HG03565 (cell line): Measurements from ENCODE around the gene OR6J1.
"Not testable (repeated sequence)": the region's sequence is repeated elsewhere in the genome, so short reads cannot be mapped to it uniquely, and the experiment has no call there.

Experiments
- ATAC-seq: cut with Tn5 transposase; IDR thresholded peaks from one replicate; pipeline ENCODE4 v1.9.1; 2021; ENCODE audit warnings: mild to moderate bottlenecking, moderate library complexity; ENCODE audit not compliant: unreplicated experiment

Gene OR6J1

DNA sequence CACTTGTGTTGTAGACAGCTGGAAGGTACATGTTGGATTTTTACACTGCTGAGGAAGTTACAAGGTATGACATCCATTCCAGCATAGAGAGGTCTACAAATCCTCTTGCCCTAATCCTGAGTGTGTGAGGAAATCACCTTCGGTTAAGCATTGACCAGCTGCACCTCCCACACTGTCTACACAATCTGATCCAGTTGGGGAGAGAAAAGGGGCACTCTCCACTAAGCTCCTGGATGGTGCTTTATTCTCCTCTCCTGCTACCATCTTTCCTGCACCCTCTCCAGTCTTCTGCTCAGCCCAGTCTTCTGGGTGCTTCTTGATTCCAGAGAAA lies at the start of gene OR6J1:
Gene OR6J1 (minus strand): TSS at position 48 of the 331 bp plus-strand sequence. CDS start 9,541 bp downstream, outside the sequence.
- ATAC-seq: no peak

DNA sequence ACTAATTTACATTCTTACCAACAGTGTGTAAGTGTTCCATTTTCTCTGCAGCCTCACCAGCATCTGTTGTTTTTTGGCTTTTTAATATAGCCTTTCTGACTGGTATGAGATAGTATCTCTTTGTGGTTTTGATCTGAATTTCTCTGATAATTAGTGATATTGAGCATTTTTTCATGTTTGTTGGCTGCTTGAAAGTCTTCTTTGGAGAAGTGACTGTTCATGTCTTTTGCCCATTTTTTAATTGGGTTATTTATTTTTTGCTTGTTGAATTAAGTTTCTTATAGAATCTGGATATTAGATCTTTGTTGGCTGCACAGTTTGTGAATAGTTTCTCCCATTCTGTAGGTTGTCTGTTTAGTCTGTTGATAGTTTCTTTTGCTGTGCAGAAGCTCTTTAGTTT lies 48.0 kb upstream of the OR6J1 start:
- ATAC-seq: no peak

- ATAC-seq: no peak
These were observed 47.0 kb upstream of the OR6J1 start for GRCh38 chr14:22691171-22691570.

GRCh38 chr14:22689199-22689598 lies 45.0 kb upstream of the OR6J1 start:
- no peak for ATAC-seq

DNA sequence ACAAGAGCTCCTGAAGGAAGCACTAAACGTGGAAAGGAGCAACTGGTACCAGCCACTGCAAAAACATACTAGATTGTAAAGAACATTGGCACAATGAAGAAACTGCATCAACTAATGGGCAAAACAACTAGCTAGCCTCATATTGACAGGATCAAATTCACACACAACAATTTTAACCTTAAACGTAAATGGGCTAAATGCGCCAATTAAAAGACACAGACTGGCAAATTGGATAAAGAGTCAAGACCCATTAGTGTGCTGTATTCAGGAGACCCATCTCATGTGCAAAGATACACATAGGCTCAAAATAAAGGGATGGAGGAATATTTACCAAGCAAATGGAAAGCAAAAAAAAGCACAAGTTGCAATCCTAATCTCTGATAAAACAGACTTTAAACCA lies 43.8 kb upstream of the OR6J1 start:
- ATAC-seq: not testable (repeated sequence)

- ATAC-seq: not testable (repeated sequence)
These were observed 42.0 kb upstream of the OR6J1 start for GRCh38 chr14:22686176-22686611.

- no peak for ATAC-seq
These were observed 41.3 kb upstream of the OR6J1 start for GRCh38 chr14:22685467-22685866.

GRCh38 chr14:22683428-22683827 lies 39.3 kb upstream of the OR6J1 start:
- not testable (repeated sequence) for ATAC-seq

DNA sequence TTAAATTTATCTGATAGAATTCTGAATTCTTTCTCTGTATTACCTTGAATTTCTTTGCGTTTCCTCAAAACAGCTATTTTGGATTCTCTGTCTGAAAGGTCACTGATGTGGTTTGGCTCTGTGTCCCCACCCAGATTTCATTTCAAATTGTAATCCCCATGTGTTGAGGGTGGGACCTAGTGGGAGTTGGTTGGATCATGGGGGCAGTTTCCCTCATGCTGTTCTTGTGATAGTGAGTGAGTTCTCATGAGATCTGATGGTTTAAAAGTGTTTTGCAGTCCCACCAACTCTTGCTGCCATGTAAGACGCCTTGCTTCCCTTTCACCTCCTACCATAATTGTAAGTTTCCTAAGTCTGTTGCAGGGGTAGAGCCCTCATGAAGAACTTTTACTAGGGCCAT lies 34.1 kb upstream of the OR6J1 start:
- no peak for ATAC-seq

DNA sequence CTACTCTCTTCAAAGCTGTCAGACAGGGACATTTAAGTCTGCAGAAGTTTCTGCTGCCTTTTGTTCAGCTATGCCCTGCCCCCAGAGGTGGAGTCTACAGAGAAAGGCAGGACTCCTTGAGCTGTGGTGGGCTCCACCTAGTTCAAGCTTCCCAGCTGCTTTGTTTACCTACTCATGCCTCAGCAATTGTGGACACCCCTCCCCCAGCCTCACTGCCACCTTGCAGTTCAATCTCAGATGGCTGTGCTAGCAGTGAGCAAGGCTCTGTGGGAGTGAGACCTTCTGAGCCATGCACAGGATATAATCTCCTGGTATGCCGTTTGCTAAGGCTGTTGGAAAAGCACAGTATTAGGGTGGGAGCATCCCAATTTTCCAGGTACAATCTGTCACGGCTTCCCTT lies 33.4 kb upstream of the OR6J1 start:
- ATAC-seq: not testable (repeated sequence)

DNA sequence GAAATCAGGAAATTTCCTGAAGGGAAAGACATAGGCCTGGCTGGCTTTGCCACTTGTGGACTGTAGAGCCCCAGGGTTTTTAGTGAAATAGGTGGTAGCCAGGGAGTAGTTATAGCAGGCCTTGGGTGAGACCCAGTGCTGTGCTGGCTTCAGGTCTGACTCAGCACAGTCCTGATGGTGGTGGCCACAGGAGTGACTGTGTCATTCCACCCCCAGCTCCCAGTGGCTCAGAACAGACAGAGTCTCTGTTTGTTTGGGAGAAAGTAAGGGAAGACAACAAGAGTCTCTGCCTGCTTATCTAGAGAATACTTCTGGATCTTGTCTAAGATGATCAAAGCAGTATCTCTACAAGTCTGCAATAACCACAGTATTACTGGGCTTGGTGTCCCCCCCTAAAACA lies 27.5 kb upstream of the OR6J1 start:
- ATAC-seq: no peak

GRCh38 chr14:22668863-22669262 lies 24.7 kb upstream of the OR6J1 start:
- ATAC-seq: no peak

GRCh38 chr14:22668417-22668816 lies 24.3 kb upstream of the OR6J1 start:
- no peak for ATAC-seq

GRCh38 chr14:22667881-22668280 lies 23.7 kb upstream of the OR6J1 start:
- ATAC-seq: no peak

- no peak for ATAC-seq
These were observed 22.2 kb upstream of the OR6J1 start for GRCh38 chr14:22666203-22666893.

DNA sequence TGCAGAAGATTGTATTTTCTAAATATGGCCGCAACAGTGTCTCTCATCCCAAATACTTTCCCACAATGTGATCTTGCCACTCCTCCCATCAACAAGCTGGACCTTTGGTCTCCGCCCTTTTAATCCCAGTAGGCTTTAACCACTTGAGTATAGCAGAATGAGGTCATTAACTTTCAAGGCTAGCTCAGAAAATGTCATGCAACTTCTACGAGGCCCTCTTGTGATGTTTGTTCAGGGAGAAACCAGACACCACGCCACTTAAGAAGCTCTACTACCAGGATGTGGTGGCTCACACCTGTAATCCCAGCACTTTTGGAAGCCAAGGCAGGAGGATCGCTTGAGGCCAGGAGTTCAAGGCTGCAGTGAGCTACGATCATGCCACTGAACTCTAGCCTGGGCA lies 20.1 kb upstream of the OR6J1 start:
- ATAC-seq: no peak

DNA sequence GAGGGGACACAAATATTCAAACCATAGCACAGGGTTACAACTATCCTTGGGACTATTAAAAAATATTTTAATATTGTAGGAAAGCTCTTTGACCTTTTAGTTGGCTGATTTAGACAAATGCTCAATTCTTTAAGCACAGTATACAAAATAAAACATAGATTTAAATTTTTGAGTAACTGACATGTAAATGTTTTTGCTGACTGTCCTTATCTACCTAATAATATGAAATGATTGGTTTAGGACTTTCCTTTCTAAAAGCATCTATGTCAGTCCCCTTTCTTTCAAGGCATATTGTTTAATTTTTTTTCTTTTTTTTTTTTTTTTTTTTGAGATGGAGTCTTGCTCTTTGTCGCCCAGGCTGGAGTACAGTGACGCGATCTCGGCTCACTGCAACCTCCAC lies 16.5 kb upstream of the OR6J1 start:
- ATAC-seq: no peak

DNA sequence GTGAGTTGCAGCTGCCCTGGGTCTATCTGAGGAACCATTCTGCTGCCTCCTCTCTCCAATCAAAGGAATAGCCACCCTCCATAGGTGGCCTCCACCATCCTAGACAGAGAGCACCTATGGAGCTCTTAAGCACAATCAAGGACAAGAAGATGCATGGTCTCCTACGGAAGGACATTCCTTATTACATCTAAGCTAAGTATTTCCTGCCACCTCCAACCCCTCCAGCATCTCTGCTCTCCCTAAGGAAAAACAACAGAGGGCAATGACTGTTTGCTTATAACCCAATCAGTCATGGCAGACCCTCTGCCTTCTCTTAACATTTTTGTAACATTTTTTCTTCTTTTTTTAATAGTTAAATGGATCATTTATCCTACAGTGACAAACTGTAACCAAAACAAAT lies 14.8 kb upstream of the OR6J1 start:
- no peak for ATAC-seq

DNA sequence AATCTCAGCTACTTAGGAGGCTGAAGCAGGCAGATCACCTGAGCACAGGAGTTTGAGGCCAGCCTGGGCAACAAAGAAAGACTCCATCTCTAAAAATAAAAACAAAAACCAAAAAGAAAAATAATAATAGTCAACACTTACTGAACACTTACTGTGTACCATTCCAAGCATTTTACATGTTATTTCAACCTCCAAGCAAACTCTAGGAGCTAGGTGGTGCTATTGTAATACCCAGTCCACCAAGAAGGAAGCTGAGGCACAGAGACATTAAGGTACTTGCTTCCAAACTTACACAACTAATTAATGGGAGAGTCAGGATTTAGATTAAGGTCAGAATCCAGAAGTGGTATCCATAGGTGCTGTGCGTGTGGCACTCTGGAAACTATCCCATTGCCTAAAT lies 13.7 kb upstream of the OR6J1 start:
- ATAC-seq: no peak

GRCh38 chr14:22656945-22657731 lies 13.0 kb upstream of the OR6J1 start:
- ATAC-seq: no peak

DNA sequence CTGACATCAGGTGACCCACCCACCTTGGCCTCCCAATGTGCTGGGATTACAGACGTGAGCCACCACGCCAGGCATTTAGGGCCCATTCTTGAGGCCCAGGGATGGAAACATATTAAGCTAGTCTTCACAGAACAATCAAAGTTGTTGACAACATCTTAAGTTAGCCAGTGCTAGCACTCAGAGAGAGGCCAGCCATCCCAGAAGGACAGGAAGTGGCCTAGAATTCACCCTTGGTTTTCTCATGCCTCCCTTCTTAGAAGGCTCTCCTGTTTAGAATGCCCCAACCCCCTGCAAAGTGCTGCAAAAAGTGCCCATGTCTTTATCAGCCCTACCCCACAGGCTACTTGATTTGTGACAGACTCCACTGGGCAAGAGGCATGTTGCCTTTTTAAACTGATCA lies 12.1 kb upstream of the OR6J1 start:
- ATAC-seq: no peak

DNA sequence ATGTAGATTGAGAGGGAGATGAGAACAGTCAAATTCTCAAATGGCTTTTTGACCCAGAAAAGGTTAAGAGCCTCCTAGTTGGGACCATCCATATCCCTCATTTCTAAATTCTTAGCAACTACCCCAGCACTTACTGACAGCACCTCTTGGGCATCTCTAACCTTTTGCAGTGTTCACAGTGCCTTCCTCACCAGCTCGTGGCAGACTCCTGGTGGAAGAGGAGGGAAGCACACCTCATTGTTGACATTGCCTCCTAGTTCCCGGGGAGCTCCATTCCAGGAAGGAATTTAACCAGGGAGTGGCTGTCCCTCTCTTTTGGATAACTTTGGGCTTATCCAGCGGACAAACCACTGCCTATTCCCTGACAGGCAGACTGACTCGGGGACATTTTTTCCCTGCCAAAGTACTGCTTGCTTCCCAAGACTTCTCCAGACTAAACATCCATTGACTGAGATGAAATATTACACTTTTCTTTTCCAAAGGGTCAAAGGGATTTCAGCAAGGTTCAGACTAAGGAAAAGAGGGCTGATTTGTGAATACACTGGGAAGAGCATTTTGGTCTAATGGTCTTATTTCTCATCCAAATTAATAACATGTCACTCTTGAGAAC lies 9.0 kb upstream of the OR6J1 start:
- no peak for ATAC-seq
